ELR (cell line): ENCODE results near the gene KRT5.

Source experiments
- DNase-seq: peaks from one replicate; pipeline ENCODE4 v3.0.0-alpha.2; 2015; ENCODE audit warnings: low read depth

Gene KRT5

GRCh38 chr12:52519826-52520662, at the start of gene KRT5:
Gene KRT5, minus strand, starts transcription at chr12:52520394. Its CDS starts 98 bp downstream, at chr12:52520296.
- no peak for DNase-seq

GRCh38 chr12:52568111-52568510, 47.9 kb upstream of the KRT5 start:
- no peak for DNase-seq

DNA sequence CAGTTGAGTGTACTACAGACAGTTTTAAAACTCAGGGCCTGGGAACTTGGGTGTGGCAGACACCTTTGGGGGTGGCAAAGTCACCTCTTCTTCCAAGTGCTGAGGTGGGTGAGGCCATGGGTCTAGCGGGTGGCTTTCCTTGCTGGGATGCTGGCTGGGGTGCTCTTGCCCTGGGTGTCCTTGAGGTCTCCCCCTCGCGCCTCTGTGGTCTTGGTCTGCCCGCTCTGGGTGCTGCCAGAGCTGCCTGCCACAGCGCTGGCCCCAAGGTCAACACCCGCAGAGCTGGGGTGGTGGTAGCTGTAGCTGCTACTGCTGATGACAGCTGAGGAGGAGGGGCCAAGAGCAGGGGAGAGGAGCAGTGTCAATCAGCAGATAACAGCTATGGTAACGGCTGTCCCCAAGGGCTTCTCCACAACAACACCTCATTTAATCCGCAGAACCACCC, 46.7 kb upstream of the KRT5 start:
- DNase-seq: no peak

- no peak for DNase-seq
Observed at GRCh38 chr12:52564582-52564981, 44.4 kb upstream of the KRT5 start.

DNA sequence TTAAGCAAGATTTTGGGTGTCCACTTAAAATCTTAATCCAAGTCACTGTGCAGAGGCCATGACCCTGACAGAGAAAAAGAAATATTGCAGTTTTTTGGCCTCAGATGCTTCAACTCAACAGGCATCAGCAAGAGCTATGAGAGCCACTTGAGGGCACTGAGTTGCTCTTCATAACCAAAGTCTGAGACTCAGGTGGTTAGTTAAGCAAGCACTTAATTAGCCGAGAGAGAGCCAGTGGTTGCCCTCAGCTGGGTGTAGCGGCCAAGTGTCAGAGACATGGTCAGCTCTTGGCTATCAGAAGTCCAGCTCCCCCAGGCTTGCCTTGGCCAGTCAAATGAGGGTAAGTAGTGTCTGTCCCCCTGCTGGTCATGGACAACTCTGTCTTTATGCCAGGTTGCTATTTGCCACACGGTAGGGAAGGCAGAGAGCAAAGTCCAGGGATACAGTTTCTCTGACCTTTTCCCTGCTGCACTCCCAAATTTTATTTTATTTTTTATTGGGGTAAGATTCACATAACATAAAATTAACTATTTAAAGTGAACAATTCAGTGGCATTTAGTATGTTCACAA, 41.8 kb upstream of the KRT5 start:
- DNase-seq: peak; percentile 37

- no peak for DNase-seq
Observed at GRCh38 chr12:52559979-52560378, 39.8 kb upstream of the KRT5 start.

GRCh38 chr12:52558781-52559445, 38.7 kb upstream of the KRT5 start:
- no peak for DNase-seq

- DNase-seq: no peak
Observed at GRCh38 chr12:52557476-52557875, 37.3 kb upstream of the KRT5 start.

GRCh38 chr12:52555577-52555976, 35.4 kb upstream of the KRT5 start:
- DNase-seq: no peak

- no peak for DNase-seq
Observed at GRCh38 chr12:52552681-52553195, 32.5 kb upstream of the KRT5 start, which contains the start of gene KRT71. Gene KRT71, minus strand, starts transcription at chr12:52553145. Its CDS starts 68 bp downstream, at chr12:52553077.

DNA sequence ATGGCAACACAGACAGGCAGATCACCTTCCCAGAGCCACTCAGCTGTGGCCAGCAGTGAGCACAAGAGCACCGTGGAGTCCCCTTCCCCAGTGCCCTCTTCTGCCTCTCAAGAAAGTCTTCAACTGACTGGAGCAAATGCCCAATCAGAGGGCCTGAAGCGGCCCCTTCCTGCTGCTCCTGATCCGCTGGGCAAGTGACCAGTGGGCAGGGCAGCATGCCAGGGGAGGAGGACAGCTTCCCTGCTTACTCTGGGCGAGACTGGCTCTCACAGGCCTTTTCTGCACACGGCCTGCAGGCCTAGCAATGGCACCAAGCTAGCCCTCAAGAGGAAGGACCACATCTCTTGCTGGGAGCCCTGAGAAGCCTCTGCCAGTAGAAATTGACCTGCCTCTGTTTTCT, 31.9 kb upstream of the KRT5 start:
- no peak for DNase-seq

- no peak for DNase-seq
Observed at GRCh38 chr12:52551216-52551865, 31.1 kb upstream of the KRT5 start.

DNA sequence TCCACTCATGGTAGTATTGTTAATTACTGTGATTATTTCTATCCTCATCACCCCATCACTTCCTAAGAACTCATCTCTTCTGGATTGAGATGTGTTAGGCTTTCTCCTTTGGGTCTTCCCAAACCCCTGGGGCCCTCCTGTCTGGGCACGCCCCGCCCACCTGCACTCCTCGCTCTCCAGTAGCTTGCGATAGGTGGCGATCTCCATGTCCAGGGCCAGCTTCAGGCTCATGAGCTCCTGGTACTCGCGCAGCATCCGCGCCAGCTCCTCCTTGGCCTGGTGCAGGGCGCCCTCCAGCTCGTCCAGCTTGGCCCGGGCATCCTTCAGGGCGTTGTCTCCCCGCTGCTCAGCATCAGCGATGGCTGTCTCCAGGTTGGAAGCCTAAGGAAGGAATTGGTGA, 25.9 kb upstream of the KRT5 start:
- DNase-seq: no peak

DNA sequence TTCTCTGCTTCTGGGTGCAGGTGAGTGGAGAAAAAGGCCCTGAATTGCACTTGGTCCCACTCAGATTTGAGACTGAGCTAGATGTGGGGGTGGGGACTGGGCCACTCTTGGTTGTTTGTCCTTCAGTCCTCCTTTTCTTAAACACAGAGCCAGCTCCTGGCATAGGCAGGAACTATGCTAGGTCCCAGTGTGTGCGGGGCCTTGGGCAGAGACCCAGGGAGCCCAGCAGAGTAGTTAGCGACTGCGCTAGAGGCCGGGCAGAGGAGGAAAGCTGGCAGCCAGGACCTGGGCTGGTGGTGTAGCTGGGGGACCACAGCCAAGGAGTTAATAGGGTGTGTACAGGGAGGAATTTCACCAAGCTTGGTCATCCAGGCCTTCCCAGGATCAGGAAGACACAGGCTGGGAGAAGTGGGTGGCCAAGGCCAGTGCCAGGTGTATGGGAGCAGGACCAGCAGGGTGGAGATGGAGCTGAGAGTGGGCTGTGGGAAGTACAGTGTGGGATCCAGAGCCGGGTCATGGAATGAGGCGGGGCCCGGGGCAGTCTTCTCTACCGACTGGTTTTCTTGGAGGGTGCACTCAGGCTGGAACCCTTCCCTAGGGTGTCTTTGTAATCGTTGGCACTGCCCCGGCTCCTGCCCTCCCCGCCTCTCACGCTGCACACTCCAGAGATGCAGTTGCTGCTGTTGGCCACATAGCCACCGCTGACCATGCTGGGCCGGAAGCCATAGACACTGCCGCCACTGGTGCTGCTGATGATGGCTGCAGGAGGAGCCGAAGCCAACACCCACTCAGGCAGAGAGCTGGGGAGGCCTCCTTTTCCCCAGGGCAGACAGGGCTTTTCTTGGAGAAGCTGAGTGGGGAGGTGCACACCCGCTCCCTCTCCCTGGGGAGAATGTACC, 24.0 kb upstream of the KRT5 start:
- DNase-seq: no peak

GRCh38 chr12:52542785-52543318, 22.7 kb upstream of the KRT5 start:
- no peak for DNase-seq

DNA sequence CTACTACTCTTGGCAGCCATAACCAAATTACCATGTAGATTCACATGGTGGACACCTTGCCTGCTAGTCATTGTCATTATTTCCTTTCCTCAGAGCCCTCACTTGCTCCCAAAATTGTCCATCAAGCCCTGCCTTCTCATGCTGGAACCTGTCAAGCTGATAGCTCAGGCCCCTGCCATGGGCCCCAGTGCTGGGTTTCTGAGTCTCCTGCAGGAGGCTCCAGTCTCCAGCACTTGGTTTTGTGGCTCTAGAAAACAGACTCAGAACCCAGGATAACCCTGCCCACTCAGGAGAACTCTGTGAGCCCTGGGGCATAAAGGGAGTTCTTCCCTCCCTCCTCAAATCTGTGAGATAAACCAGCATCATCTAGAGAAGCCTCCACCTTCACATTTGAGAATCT, 22.0 kb upstream of the KRT5 start:
- no peak for DNase-seq

DNA sequence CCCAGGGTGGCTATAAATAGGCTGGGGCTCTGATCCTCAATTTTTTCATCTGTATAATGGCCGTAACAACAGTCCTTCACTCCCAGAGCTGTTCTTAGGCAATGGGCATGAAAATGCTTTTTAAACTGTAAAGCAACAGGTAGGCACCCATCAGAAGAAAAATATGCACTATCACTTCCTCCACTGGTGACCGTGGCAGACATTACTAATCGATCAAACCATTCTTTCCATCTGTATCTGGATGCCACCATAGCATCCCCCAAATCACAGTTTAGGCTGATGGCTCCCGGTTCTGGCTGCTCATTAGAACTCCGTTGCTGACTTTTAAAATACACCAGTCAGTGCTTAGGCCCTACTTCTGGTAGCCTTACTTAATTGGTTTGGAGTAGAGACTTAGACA, 21.5 kb upstream of the KRT5 start:
- no peak for DNase-seq

- DNase-seq: no peak
Observed at GRCh38 chr12:52540531-52540930, 20.3 kb upstream of the KRT5 start.

GRCh38 chr12:52539821-52540173, 19.6 kb upstream of the KRT5 start:
- DNase-seq: no peak

DNA sequence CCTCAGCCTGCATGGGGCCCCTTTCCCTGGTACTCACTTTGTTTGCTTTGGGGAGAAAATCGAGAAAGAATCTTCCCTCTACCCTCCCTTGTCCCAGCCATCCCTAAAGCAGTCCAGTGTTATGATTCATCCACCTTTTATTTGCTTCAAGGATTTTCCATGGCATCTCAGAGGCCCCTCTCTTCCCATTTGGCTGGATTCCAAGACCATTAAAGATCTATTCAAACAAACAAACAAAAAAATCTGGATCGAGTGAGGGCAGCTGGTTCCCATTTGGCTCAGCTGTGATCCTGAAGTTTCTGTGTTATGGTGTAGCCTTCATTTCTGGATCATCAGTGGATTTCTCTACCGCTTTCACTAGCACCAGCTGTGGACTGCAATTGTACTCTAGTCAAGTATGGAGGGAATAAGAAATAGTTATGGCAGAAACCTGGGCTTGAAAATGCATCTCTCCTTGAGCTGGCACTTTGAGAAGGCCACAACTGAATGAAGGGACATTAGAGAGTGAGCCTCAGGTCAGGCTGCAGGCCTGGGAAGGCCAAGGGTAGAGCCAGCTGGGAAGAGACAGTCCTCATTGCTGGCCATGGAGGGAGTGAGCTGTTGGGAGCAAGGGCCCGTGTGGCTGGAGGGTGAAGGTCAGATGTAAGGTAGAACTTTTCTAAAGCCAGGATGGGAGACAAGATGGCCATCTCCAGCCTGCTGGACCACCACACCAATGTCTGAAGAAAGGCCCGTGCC, 19.1 kb upstream of the KRT5 start:
- DNase-seq: peak; percentile 60
